NCI-H187 treated with DMSO at 0.1 percent for 48 hours (cell line): ENCODE measurements around the gene SNAI3.
A peak's percentile ranks its signal among the peaks of the same experiment; 100 is the strongest.

Experiments used
- DNase-seq: peaks from one replicate; lab custom pipeline; 2025; lab: John Stamatoyannopoulos, UW

SNAI3 gene

GRCh38 chr16:88691129-88691813 lies 5.0 kb upstream of the SNAI3 start:
- DNase-seq, result no peak

GRCh38 chr16:88690341-88691128 lies 4.2 kb upstream of the SNAI3 start:
- no peak for DNase-seq

GRCh38 chr16:88688013-88688778 lies 1.9 kb upstream of the SNAI3 start:
- DNase-seq, result peak; percentile 68

GRCh38 chr16:88687676-88688012 lies 1.3 kb upstream of the SNAI3 start:
- DNase-seq, result no peak

- DNase-seq, result no peak
Measured at GRCh38 chr16:88687254-88687576, 908 bp upstream of the SNAI3 start.

- no peak for DNase-seq
Measured at GRCh38 chr16:88686062-88686438, 257 bp downstream of the SNAI3 start.

- no peak for DNase-seq
Measured at GRCh38 chr16:88685156-88686061, 898 bp downstream of the SNAI3 start.

- no peak for DNase-seq
Measured at GRCh38 chr16:88684569-88685155, 1.6 kb downstream of the SNAI3 start.

GRCh38 chr16:88681709-88682451 lies 4.4 kb downstream of the SNAI3 start:
- no peak for DNase-seq

- DNase-seq, result no peak
Measured at GRCh38 chr16:88681084-88681680, 5.1 kb downstream of the SNAI3 start.

GRCh38 chr16:88680554-88681083 lies 5.7 kb downstream of the SNAI3 start:
- DNase-seq, result no peak

GRCh38 chr16:88678224-88678979 lies 7.9 kb downstream of the SNAI3 start:
- no peak for DNase-seq

GRCh38 chr16:88677721-88678120 lies 8.6 kb downstream of the SNAI3 start:
- no peak for DNase-seq

GRCh38 chr16:88676502-88677242 lies 9.6 kb downstream of the SNAI3 start:
- DNase-seq, result no peak

- DNase-seq, result no peak
Measured at GRCh38 chr16:88673716-88674379, 12.5 kb downstream of the SNAI3 start.

- no peak for DNase-seq
Measured at GRCh38 chr16:88672776-88673175, 13.5 kb downstream of the SNAI3 start.

- no peak for DNase-seq
Measured at GRCh38 chr16:88671806-88672205, 14.5 kb downstream of the SNAI3 start.

- DNase-seq, result no peak
Measured at GRCh38 chr16:88669980-88670379, 16.3 kb downstream of the SNAI3 start.
